ENCODE results near the gene PNPLA3. TPM values are rescaled to one million over a fixed set of nuclear protein-coding genes. Genes with fewer than 3 reads are reported as not detected.

The PNPLA3 gene
- total and polyA plus RNA-seq, 9 of the 15 experiments (the other 6 are each of a cell fraction or from before 2014, with no cell fraction given): 0.20 to 0.48 (median 0.38) TPM; not detected in 6

GRCh38 chr22:43878079-43878795 lies 45.4 kb upstream of the PNPLA3 start:
- intact Hi-C loops (cut with micrococcal nuclease): no loop called here
- in situ Hi-C loops (cut with MboI): no loop called here
- TF ChIP-seq NCOA1 (IDR thresholded peaks at IDR 0.05; ENCODE audit: low read depth) (no peak), PHTF2 (CRISPR knock-in tag; IDR thresholded peaks at IDR 0.05) (no peak), GTF2E2 (tag; IDR thresholded peaks at IDR 0.05) (no peak), POLR2B (IDR thresholded peaks at IDR 0.05; ENCODE audit: low read depth, partially characterized antibody) (no peak), RBFOX2 (IDR thresholded peaks at IDR 0.05; ENCODE audit: low read depth, low read length) (no peak), DIDO1 (tag; IDR thresholded peaks at IDR 0.05; ENCODE audit: low read depth) (no peak), SETDB1 (IDR thresholded peaks at IDR 0.05; ENCODE audit: low read length) (no peak), ZNF699 (CRISPR knock-in tag; IDR thresholded peaks at IDR 0.05; ENCODE audit: insufficient replicate concordance) (no peak), ILF3 (IDR thresholded peaks at IDR 0.05; ENCODE audit: borderline replicate concordance) (no peak), CHD1 (IDR thresholded peaks at IDR 0.05; ENCODE audit: low read length) (no peak)
- Histone ChIP-seq H3K27ac (ENCODE audit: extremely low read depth, low read depth, low read length) (no peak overlapping the region), H3K9ac (ENCODE audit: insufficient read depth in 1 of 2, low read depth in 2 of 2, low read length in 2 of 2) (no peak overlapping the region), H3K9me3 (replicated peaks; ENCODE audit: control insufficient read depth, insufficient read depth, low read depth, low read length) (no peaks in the 10 kb centered on the region), H4K20me1 (replicated peaks; ENCODE audit: control insufficient read depth, insufficient read depth, low read length) (no peaks in the 10 kb centered on the region), H3K27me3 (ENCODE audit: control insufficient read depth in 2 of 2, insufficient read depth in 2 of 2, low read length in 2 of 2) (no peaks in the 10 kb centered on the region; a peak in 1 of 5 replicates), H3K9me1 (ENCODE audit: control insufficient read depth, insufficient read depth, low read length) (no peaks in the 10 kb centered on the region), H3K36me3 (ENCODE audit: control insufficient read depth, insufficient read depth, low read length) (no peaks in the 10 kb centered on the region), H3K79me2 (ENCODE audit: control insufficient read depth, insufficient read depth, low read length) (no peaks in the 10 kb centered on the region), H3K4me3 (no peak overlapping the region), H2AFZ (ENCODE audit: low read depth, low read length) (no peak overlapping the region), H3K4me1 (replicated peaks in 1 of 2; ENCODE audit: control insufficient read depth in 2 of 2, insufficient read depth in 2 of 2, low read length in 2 of 2) (no peaks in the 10 kb centered on the region; a peak in 1 of 5 replicates), H3K4me2 (ENCODE audit: insufficient read depth, low read length) (no peak overlapping the region)
- under 1% methylated on average over 12 of the region's 12 CpGs for WGBS (ENCODE audit: insufficient coverage, low coverage, missing lambda C conversion rate)
- ChIA-PET CTCF (ENCODE audit: low intra/inter-chr PET ratio) (no interaction called here), POLR2A (no interaction called here)
- FAIRE-seq: no peak
- BruUV-seq (replicated peaks): no TSS peak
- ATAC-seq: no peak
- DNase-seq (ENCODE audit: extremely low read depth in 1 of 4, low spot score in 3 of 4): no peak

Measured in K562 (cell line).